ENCODE measurements around the gene MAB21L3.

DNA sequence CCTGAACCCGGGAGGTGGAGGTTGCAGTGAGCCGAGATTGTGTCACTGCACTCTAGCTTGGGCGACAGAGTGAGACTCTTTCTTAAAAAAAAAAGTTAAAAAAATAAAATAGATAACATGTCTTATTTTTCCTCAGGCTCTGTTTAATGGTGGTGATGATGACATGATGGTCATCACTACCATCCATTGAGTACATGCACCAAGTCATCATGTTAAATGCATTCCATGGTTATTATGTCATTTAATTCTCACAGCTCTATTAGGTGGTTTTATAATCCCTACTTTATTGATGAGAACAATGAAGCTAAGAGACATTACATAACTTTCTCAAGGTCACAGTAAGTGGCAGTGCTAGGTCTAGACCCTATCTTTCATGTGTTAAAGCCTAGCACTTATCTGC lies 34.4 kb upstream of the MAB21L3 start:
- TF ChIP-seq, protein P1, sequence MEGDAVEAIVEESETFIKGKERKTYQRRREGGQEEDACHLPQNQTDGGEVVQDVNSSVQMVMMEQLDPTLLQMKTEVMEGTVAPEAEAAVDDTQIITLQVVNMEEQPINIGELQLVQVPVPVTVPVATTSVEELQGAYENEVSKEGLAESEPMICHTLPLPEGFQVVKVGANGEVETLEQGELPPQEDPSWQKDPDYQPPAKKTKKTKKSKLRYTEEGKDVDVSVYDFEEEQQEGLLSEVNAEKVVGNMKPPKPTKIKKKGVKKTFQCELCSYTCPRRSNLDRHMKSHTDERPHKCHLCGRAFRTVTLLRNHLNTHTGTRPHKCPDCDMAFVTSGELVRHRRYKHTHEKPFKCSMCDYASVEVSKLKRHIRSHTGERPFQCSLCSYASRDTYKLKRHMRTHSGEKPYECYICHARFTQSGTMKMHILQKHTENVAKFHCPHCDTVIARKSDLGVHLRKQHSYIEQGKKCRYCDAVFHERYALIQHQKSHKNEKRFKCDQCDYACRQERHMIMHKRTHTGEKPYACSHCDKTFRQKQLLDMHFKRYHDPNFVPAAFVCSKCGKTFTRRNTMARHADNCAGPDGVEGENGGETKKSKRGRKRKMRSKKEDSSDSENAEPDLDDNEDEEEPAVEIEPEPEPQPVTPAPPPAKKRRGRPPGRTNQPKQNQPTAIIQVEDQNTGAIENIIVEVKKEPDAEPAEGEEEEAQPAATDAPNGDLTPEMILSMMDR (IDR thresholded peaks at IDR 0.05; ENCODE audit: insufficient read depth, low read length, poor library complexity, severe bottlenecking): no peak
- TF ChIP-seq EZH2phosphoT487 (conservative IDR thresholded peaks at IDR 0.05; ENCODE audit: low read length): no peak

Data from SU-DHL-6 (cell line).